Measurements from ENCODE around the gene CRACDL.
"Not testable (repeated sequence)": the region's sequence is repeated elsewhere in the genome, so short reads cannot be mapped to it uniquely, and the experiment has no call there.

CRACDL gene

GRCh38 chr2:98771721-98772524 is 164.1 kb downstream of the CRACDL start:
- DNase-seq: no peak

GRCh38 chr2:98771264-98771663 is 164.8 kb downstream of the CRACDL start:
- no peak for DNase-seq

- DNase-seq: peak; percentile 73
Observed at GRCh38 chr2:98769784-98770183, 166.2 kb downstream of the CRACDL start.

- DNase-seq: no peak
Observed at GRCh38 chr2:98769114-98769476, 166.9 kb downstream of the CRACDL start.

- DNase-seq: no peak
Observed at GRCh38 chr2:98768384-98769113, 167.5 kb downstream of the CRACDL start.

GRCh38 chr2:98764499-98764898 is 171.5 kb downstream of the CRACDL start:
- DNase-seq: no peak

GRCh38 chr2:98763209-98763951 is 172.6 kb downstream of the CRACDL start:
- DNase-seq: no peak

- no peak for DNase-seq
Observed at GRCh38 chr2:98761909-98762308, 174.1 kb downstream of the CRACDL start.

GRCh38 chr2:98761267-98761781 is 174.7 kb downstream of the CRACDL start:
- DNase-seq: no peak

GRCh38 chr2:98759827-98760625 is 176.0 kb downstream of the CRACDL start:
- DNase-seq: no peak

- no peak for DNase-seq
Observed at GRCh38 chr2:98759338-98759737, 176.7 kb downstream of the CRACDL start.

- no peak for DNase-seq
Observed at GRCh38 chr2:98757904-98758421, 178.1 kb downstream of the CRACDL start.

GRCh38 chr2:98753801-98754200 is 182.2 kb downstream of the CRACDL start:
- no peak for DNase-seq

GRCh38 chr2:98752711-98753110 is 183.3 kb downstream of the CRACDL start:
- not testable (repeated sequence) for DNase-seq

GRCh38 chr2:98751748-98752147 is 184.3 kb downstream of the CRACDL start:
- DNase-seq: no peak

GRCh38 chr2:98750593-98751282 is 185.3 kb downstream of the CRACDL start:
- DNase-seq: no peak

- DNase-seq: no peak
Observed at GRCh38 chr2:98749066-98749450, 187.0 kb downstream of the CRACDL start.

GRCh38 chr2:98748292-98749065 is 187.5 kb downstream of the CRACDL start:
- no peak for DNase-seq

GRCh38 chr2:98747888-98748287 is 188.1 kb downstream of the CRACDL start:
- no peak for DNase-seq

GRCh38 chr2:98746426-98746825 is 189.6 kb downstream of the CRACDL start:
- DNase-seq: no peak

- no peak for DNase-seq
Observed at GRCh38 chr2:98744595-98744994, 191.4 kb downstream of the CRACDL start.

All from NCI-H2227 treated with DMSO at 0.1 percent for 48 hours (cell line).